Measurements from ENCODE around the gene MAPKAP1. TPM values are rescaled to one million over a fixed set of nuclear protein-coding genes. Genes with fewer than 3 reads are reported as not detected.

Gene MAPKAP1
- total and polyA plus RNA-seq, 2 of the 13 experiments (the other 11 are each of a cell fraction or from before 2014, with no cell fraction given), result 45.0 to 64.3 TPM

- CTCF ChIA-PET (ENCODE audit: low intra/inter-chr PET ratio, low total read pairs), result no interaction called here
- WGBS (ENCODE audit: low lambda C conversion rate), result 90% methylated on average over 15 of the region's 24 CpGs
- Histone ChIP-seq H3K27me3 (ENCODE audit: control insufficient read depth in 1 of 2, insufficient read depth in 2 of 2, low read length in 2 of 2) (peaks cover 0 to 28% of the 10 kb centered on the region in 2 experiments; a peak in 4 of 5 replicates), H3K4me2 (ENCODE audit: low read depth, low read length) (peak overlapping the region; percentile 32), H3K27ac (ENCODE audit: extremely low read length, insufficient read depth, low read length) (no peak overlapping the region), H3K4me3 (replicated peaks in 1 of 3; ENCODE audit: insufficient read depth in 1 of 3, low read depth in 2 of 3, low read length in 3 of 3) (no peak overlapping the region), H3K9me3 (ENCODE audit: low read length) (no peaks in the 10 kb centered on the region), H3K79me2 (ENCODE audit: insufficient read depth, low read length) (no peaks in the 10 kb centered on the region), H3K36me3 (replicated peaks in 1 of 2; ENCODE audit: control insufficient read depth in 1 of 2, insufficient read depth in 2 of 2, low read length in 2 of 2) (no peaks in the 10 kb centered on the region), H3K4me1 (ENCODE audit: insufficient read depth, low read length) (peaks cover 52% of the 10 kb centered on the region), H3K9ac (ENCODE audit: insufficient read depth, low read depth, low read length) (no peak overlapping the region), H2AFZ (ENCODE audit: low read length) (no peak overlapping the region), H4K20me1 (ENCODE audit: insufficient read depth, low read length) (no peaks in the 10 kb centered on the region)
- TF ChIP-seq NRL (CRISPR knock-in tag; IDR thresholded peaks at IDR 0.05; ENCODE audit: borderline replicate concordance), result 0 out of 2 replicates have a peak, but pooled peaks have one; percentile 39
- no peak for TF ChIP-seq USF2 (IDR thresholded peaks at IDR 0.05; ENCODE audit: low read depth, low read length)
- TF ChIP-seq USF2 (CRISPR knock-in tag; IDR thresholded peaks at IDR 0.05; ENCODE audit: borderline replicate concordance), result peak; percentile 15; the same call in 1 of the 2 replicates
- TF ChIP-seq ZNF629 (CRISPR knock-in tag; conservative IDR thresholded peaks at IDR 0.05), result peak; percentile 70
- peak; percentile 26 for TF ChIP-seq ZNF687 (CRISPR knock-in tag; IDR thresholded peaks at IDR 0.05)
- TF ChIP-seq ZKSCAN5 (CRISPR knock-in tag; IDR thresholded peaks at IDR 0.05), result no peak
- peak; percentile 68 for TF ChIP-seq ZBTB33 (CRISPR knock-in tag; IDR thresholded peaks at IDR 0.05)
- DNase-seq (ENCODE audit: low spot score), result no peak
- in situ Hi-C loops (cut with HindIII; ENCODE audit: extremely low pct_ligation_motif_present, low pct_unique_long_range_greater_than_20kb) (no loop called here), intact Hi-C loops (cut with micrococcal nuclease; ENCODE audit: unreplicated experiment) (no loop called here)
- no peak for FAIRE-seq
- BruUV-seq (replicated peaks), result no TSS peak
- no peak for ATAC-seq
- POLR2A ChIA-PET, result no interaction called here
Observed at GRCh38 chr9:125410522-125410894, 296.5 kb downstream of the MAPKAP1 start.

Measured in HepG2 (cell line).